Measurements from ENCODE around the gene TMEM147.
A peak's percentile ranks its signal among the peaks of the same experiment; 100 is the strongest.

The TMEM147 gene

GRCh38 chr19:35545001-35545854, at the start of gene TMEM147:
Gene TMEM147, plus strand, starts transcription at chr19:35545626. Its CDS starts 114 bp downstream, at chr19:35545740.
- DNase-seq (ENCODE audit: extremely low spot score) = peak; percentile 97
- POLR2A ChIA-PET = interaction anchor here (1.0 to 1.5 kb wide), 2 partner anchors 35 to 36 kb away, joined by 3 to 6 read pairs; no protein-coding TSS in a partner anchor
- CTCF ChIA-PET = no interaction called here
- TF ChIP-seq ZNF384 (IDR thresholded peaks at IDR 0.05) (no peak), FOXM1 (IDR thresholded peaks at IDR 0.05; ENCODE audit: borderline replicate concordance) (0 out of 2 replicates have a peak, but pooled peaks have one; percentile 8), ELF4 (IDR thresholded peaks at IDR 0.05) (peak; percentile 20; the same call in 1 of the 2 replicates)

GRCh38 chr19:35497406-35497805, 48.0 kb upstream of the TMEM147 start:
- TF ChIP-seq ARNT (IDR thresholded peaks at IDR 0.05) (no peak), FOXA1 (IDR thresholded peaks at IDR 0.05) (no peak), ZNF384 (IDR thresholded peaks at IDR 0.05) (no peak), L3MBTL2 (conservative IDR thresholded peaks at IDR 0.05) (no peak), FOXK2 (IDR thresholded peaks at IDR 0.05) (no peak), ELF4 (IDR thresholded peaks at IDR 0.05) (no peak)
- DNase-seq (ENCODE audit: extremely low spot score) = no peak
- POLR2A ChIA-PET = interaction anchor here (1.2 to 2.2 kb wide), 5 partner anchors 9 to 17 kb away, joined by 4 to 19 read pairs (median 11); no protein-coding TSS in a partner anchor
- CTCF ChIA-PET = interaction anchor here (1.3 to 1.6 kb wide), 2 partner anchors 13 to 144 kb away, joined by 6 to 7 read pairs; no protein-coding TSS in a partner anchor

- ChIA-PET CTCF (interaction anchor here (1.6 kb wide), 1 partner anchor 145 kb away, joined by 6 read pairs; no protein-coding TSS in a partner anchor), POLR2A (interaction anchor here (1.2 to 2.2 kb wide), 5 partner anchors 8 to 18 kb away, joined by 4 to 19 read pairs (median 11); no protein-coding TSS in a partner anchor)
- DNase-seq (ENCODE audit: extremely low spot score) = no peak
- TF ChIP-seq L3MBTL2 (conservative IDR thresholded peaks at IDR 0.05) = no peak
- TF ChIP-seq HDGF (IDR thresholded peaks at IDR 0.05; ENCODE audit: borderline replicate concordance) = no peak
- no peak for TF ChIP-seq ARNT (IDR thresholded peaks at IDR 0.05)
- no peak for TF ChIP-seq SUZ12 (IDR thresholded peaks at IDR 0.05)
- no peak for TF ChIP-seq SP1 (IDR thresholded peaks at IDR 0.05)
- no peak for TF ChIP-seq CTBP1 (IDR thresholded peaks at IDR 0.05; ENCODE audit: borderline replicate concordance)
- no peak for TF ChIP-seq TARDBP (IDR thresholded peaks at IDR 0.05)
- no peak for TF ChIP-seq NFRKB (IDR thresholded peaks at IDR 0.05)
- no peak for TF ChIP-seq FOXK2 (IDR thresholded peaks at IDR 0.05)
- no peak for TF ChIP-seq ELF4 (IDR thresholded peaks at IDR 0.05)
- TF ChIP-seq FOXA1 (IDR thresholded peaks at IDR 0.05) = no peak
- no peak for TF ChIP-seq LEF1 (IDR thresholded peaks at IDR 0.05; ENCODE audit: borderline replicate concordance)
- no peak for TF ChIP-seq PKNOX1 (IDR thresholded peaks at IDR 0.05)
These were observed 47.2 kb upstream of the TMEM147 start for GRCh38 chr19:35498220-35498619.

- POLR2A ChIA-PET = no interaction called here
- CTCF ChIA-PET = no interaction called here
- DNase-seq (ENCODE audit: extremely low spot score) = no peak
- TF ChIP-seq FOXK2 (IDR thresholded peaks at IDR 0.05) (no peak), SUZ12 (IDR thresholded peaks at IDR 0.05) (no peak), FOXA1 (IDR thresholded peaks at IDR 0.05) (no peak), CTBP1 (IDR thresholded peaks at IDR 0.05; ENCODE audit: borderline replicate concordance) (no peak), PKNOX1 (IDR thresholded peaks at IDR 0.05) (no peak), TARDBP (IDR thresholded peaks at IDR 0.05) (no peak), FOXM1 (IDR thresholded peaks at IDR 0.05; ENCODE audit: borderline replicate concordance) (no peak), ELF4 (IDR thresholded peaks at IDR 0.05) (no peak), ZNF384 (IDR thresholded peaks at IDR 0.05) (no peak), NFRKB (IDR thresholded peaks at IDR 0.05) (no peak), SP1 (IDR thresholded peaks at IDR 0.05) (no peak), ARNT (IDR thresholded peaks at IDR 0.05) (no peak), L3MBTL2 (conservative IDR thresholded peaks at IDR 0.05) (no peak), HDGF (IDR thresholded peaks at IDR 0.05; ENCODE audit: borderline replicate concordance) (no peak)
These were observed 46.4 kb upstream of the TMEM147 start for GRCh38 chr19:35498984-35499527.

- POLR2A ChIA-PET = interaction anchor here (1.8 kb wide), 1 partner anchor 10 kb away, joined by 8 read pairs; no protein-coding TSS in a partner anchor
- CTCF ChIA-PET = no interaction called here
- no peak for DNase-seq (ENCODE audit: extremely low spot score)
- TF ChIP-seq CTBP1 (IDR thresholded peaks at IDR 0.05; ENCODE audit: borderline replicate concordance) (no peak), PKNOX1 (IDR thresholded peaks at IDR 0.05) (no peak), NFRKB (IDR thresholded peaks at IDR 0.05) (no peak), BHLHE40 (IDR thresholded peaks at IDR 0.05; ENCODE audit: borderline replicate concordance) (no peak), FOXK2 (IDR thresholded peaks at IDR 0.05) (no peak), SUZ12 (IDR thresholded peaks at IDR 0.05) (no peak), ELF4 (IDR thresholded peaks at IDR 0.05) (no peak), LEF1 (IDR thresholded peaks at IDR 0.05; ENCODE audit: borderline replicate concordance) (no peak)
These were observed 44.8 kb upstream of the TMEM147 start for GRCh38 chr19:35500611-35501010.

- TF ChIP-seq HDGF (IDR thresholded peaks at IDR 0.05; ENCODE audit: borderline replicate concordance) (no peak), PKNOX1 (IDR thresholded peaks at IDR 0.05) (no peak), FOXK2 (IDR thresholded peaks at IDR 0.05) (no peak), FOXA1 (IDR thresholded peaks at IDR 0.05) (no peak), ELF4 (IDR thresholded peaks at IDR 0.05) (no peak), TARDBP (IDR thresholded peaks at IDR 0.05) (no peak), ZNF384 (IDR thresholded peaks at IDR 0.05) (no peak), SUZ12 (IDR thresholded peaks at IDR 0.05) (no peak), SP1 (IDR thresholded peaks at IDR 0.05) (no peak), NFRKB (IDR thresholded peaks at IDR 0.05) (no peak), CTBP1 (IDR thresholded peaks at IDR 0.05; ENCODE audit: borderline replicate concordance) (no peak), ARNT (IDR thresholded peaks at IDR 0.05) (no peak), LEF1 (IDR thresholded peaks at IDR 0.05; ENCODE audit: borderline replicate concordance) (no peak)
- ChIA-PET CTCF (interaction anchor here (0.9 kb wide), 1 partner anchor 9 kb away, joined by 4 read pairs; no protein-coding TSS in a partner anchor), POLR2A (interaction anchor here (1.1 kb wide), 1 partner anchor 9 kb away, joined by 8 read pairs; no protein-coding TSS in a partner anchor)
- no peak for DNase-seq (ENCODE audit: extremely low spot score)
These were observed 43.7 kb upstream of the TMEM147 start for GRCh38 chr19:35501684-35502083.
